Spleen (tissue), 13 donors: Measurements from ENCODE around the gene SULF2. TPM values are rescaled to one million over a fixed set of nuclear protein-coding genes. Genes with fewer than 3 reads are reported as not detected.
A peak's percentile ranks its signal among the peaks of the same experiment; 100 is the strongest.
"Not testable (repeated sequence)": the region's sequence is repeated elsewhere in the genome, so short reads cannot be mapped to it uniquely, and the experiment has no call there.

Source experiments
- DNase-seq: peaks from one replicate; pipeline ENCODE4 v3.0.0-alpha.2; 2020
- H3K27ac ChIP-seq, 8 donors: fragments of 200-600 bp; sonication (generic) in 7 of 8; 1 replicate in 4 of 8; 2 replicates in 4 of 8; pipeline versions ENCODE4 v1.5.0 to v1.8.0; 2016 to 2021; ENCODE audit warnings: inconsistent platforms in 4 of 8, mild to moderate bottlenecking in 4 of 8, moderate library complexity in 1 of 8
- H3K27me3 ChIP-seq, 7 donors: fragments of 200-600 bp; sonication (generic) in 6 of 7; replicated peaks in 1 of 7; 1 replicate in 4 of 7; 2 replicates in 3 of 7; pipeline versions ENCODE4 v1.5.0 to v1.8.0; 2016 to 2021; ENCODE audit warnings: inconsistent platforms in 3 of 7, mild to moderate bottlenecking in 1 of 7
- H3K36me3 ChIP-seq, 6 donors: fragments of 200-600 bp; sonication (generic) in 5 of 6; 1 replicate in 4 of 6; 2 replicates in 2 of 6; pipeline versions ENCODE4 v1.5.0 to v1.8.0; 2016 to 2021; ENCODE audit warnings: inconsistent platforms in 2 of 6
- H3K4me1 ChIP-seq, 6 donors: fragments of 200-600 bp; sonication (generic) in 5 of 6; 1 replicate in 3 of 6; 2 replicates in 3 of 6; pipeline versions ENCODE4 v1.5.0 to v1.8.0; 2016 to 2021; ENCODE audit warnings: inconsistent platforms in 3 of 6
- H3K4me3 ChIP-seq, 8 donors: fragments of 200-600 bp; sonication (generic) in 7 of 8; 1 replicate in 4 of 8; 2 replicates in 4 of 8; pipeline versions ENCODE4 v1.5.0 to v1.8.0; 2016 to 2021; ENCODE audit warnings: inconsistent platforms in 4 of 8, mild to moderate bottlenecking in 4 of 8, moderate library complexity in 2 of 8
- H3K9me3 ChIP-seq, 8 donors: fragments of 200-600 bp; sonication (generic) in 7 of 8; 1 replicate in 4 of 8; 2 replicates in 4 of 8; pipeline versions ENCODE4 v1.5.0 to v1.8.0; 2016 to 2021; ENCODE audit warnings: inconsistent platforms in 4 of 8
- CTCF ChIP-seq, 11 experiments: fragments of 200-600 bp in 7 of 11; fragments of 450-650 bp in 4 of 11; sonication (generic) in 4 of 11; IDR thresholded peaks in 8 of 11; conservative IDR thresholded peaks in 3 of 11; 1 replicate in 7 of 11; 2 replicates in 4 of 11; pipeline versions ENCODE4 v1.4.0 to v1.8.0; 2016 to 2021; ENCODE audit warnings: antibody characterized with exemption in 11 of 11, inconsistent platforms in 4 of 11, mild to moderate bottlenecking in 1 of 11
- POLR2A ChIP-seq, 3 donors: fragments of 450-650 bp; IDR thresholded peaks; one replicate each; pipeline ENCODE4 v1.5.1; 2017; ENCODE audit warnings: antibody characterized with exemption in 3 of 3, mild to moderate bottlenecking in 1 of 3
- POLR2AphosphoS5 ChIP-seq, 3 donors: sonication (generic); formaldehyde crosslinking; IDR thresholded peaks; one replicate each; pipeline ENCODE4 v1.5.1; 2017; ENCODE audit warnings: antibody characterized with exemption in 3 of 3
- WGBS, 5 donors: extraction: QIAGEN DNeasy Blood & Tissue Kit in 3 of 5; methylation state at CpG; one replicate each; pipeline versions ENCODE4 v1.1.5 to v1.1.7; 2013 to 2018; 5-methylcytosine and 5-hydroxymethylcytosine counted together
- intact Hi-C: fragments of 100-400 bp; cut with DNase I; formaldehyde crosslinking; loops from one replicate; pipeline ENCODE4 v1.15.0; 2023; ENCODE audit warnings: low total_unique reads
- long read RNA-seq, 2 donors: transcript quantifications; one replicate each; lab custom pipeline, GENCODE V29; 2026
- polyA plus RNA-seq, 3 donors: library from polyadenylated mRNA; stranded (reverse); fragments of 200-250 nt; gene quantifications; one replicate each; pipeline ENCODE4 v1.2.1, GENCODE V29; 2013
- total RNA-seq, 7 donors: library from RNA; depleted of rRNA in 3 of 7; stranded (reverse); fragments of >200 nt in 3 of 7; fragmentation: NEBNext Ultra II Directional in 4 of 7; extraction: Animal tissue kit (Norgen Biotek cat#: 25700) in 4 of 7; gene quantifications; one replicate each; pipeline versions ENCODE4 v1.1.0 to v1.2.1, GENCODE V29; 2016 to 2021
- donor health status: healthy with polysubstance abuse.
- donor health status: DM: no; HTN: no; CAD: no; lungs with moderate emphysema.
- donor health status: DM: no; HTN: no; CAD: no.
- donor health status: Bipolar disorder and iron deficiency.
- donor health status: healthy.
- donor health status: DM: no; HTN: no; CAD: no.
- donor health status: DM: yes; HTN: yes; CAD: no.

SULF2 gene
- 10 to 100 TPM in 6 of 7 donors, 1 to 10 TPM in 1; 9.3 to 49.1 (median 18.3) TPM for total RNA-seq
- 10 to 100 TPM in 1 of 3 donors, 1 to 10 TPM in 2; 5.5 to 24.6 (median 9.4) TPM for polyA plus RNA-seq
- long read RNA-seq, donor 1: 0 reads
- long read RNA-seq, donor 2, partial matches to known transcripts: 5 of 5 reads
- long read RNA-seq, donor 2, other reads (novel, unspliced or antisense): 0 of 5 reads

DNA sequence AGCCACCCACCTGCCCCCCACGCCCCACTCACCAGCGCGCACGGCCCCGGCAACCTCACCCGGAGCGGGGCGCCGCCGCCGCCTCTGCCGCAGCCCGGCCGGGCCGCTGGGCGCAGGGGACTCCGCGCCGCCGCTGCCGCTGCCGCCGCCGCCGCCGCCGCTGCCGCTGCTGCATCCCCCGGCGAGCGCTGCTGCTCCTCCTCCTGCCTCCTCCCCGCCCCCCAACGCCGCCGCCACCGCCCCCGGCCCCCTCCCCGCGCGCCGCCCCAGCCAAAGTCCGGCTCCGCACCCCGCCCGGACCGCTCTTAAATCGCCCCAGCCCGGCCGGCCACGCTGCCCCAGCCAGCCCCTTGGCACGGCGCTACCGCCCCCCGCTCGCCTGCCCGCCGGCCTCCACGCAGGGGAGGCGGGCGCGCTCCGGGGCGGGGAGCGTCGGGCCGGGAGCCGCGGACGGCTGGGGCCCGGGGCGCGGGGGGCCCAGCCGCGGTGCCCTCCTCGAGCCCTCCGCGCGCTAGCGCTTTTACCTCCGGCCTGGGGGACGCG, at the start of gene SULF2:
Gene SULF2 (minus strand): TSS at position 171 of the 543 bp plus-strand sequence. CDS start 28,118 bp downstream, outside the sequence.
- H3K9me3 ChIP-seq: no peaks in the 10 kb centered on the region
- H3K4me3 ChIP-seq: peak within 1 kb of the TSS; percentile 23 to 71 (median 46)
- peaks cover 0 to 93% (median 38%) of the 10 kb centered on the region in 7 donors for H3K27me3 ChIP-seq
- TF ChIP-seq POLR2AphosphoS5 (IDR thresholded peaks at IDR 0.05) (no peak), CTCF (IDR thresholded peaks at IDR 0.05 in 8 of 11, conservative IDR thresholded peaks at IDR 0.05 in 3 of 11) (no peak), POLR2A (IDR thresholded peaks at IDR 0.05) (no peak)
- intact Hi-C loops: loop anchor here (5.0 to 10.0 kb wide), 2 partner anchors 111 to 837 kb away; no protein-coding TSS in a partner anchor
- H3K27ac ChIP-seq: peak within 1 kb of the TSS in 5 of 8 donors; percentile 7 to 64 (median 38)
- WGBS, 5 donors: 1 to 4% (median 1%) methylated on average over 18 to 82 of the region's 82 CpGs; no CpG with 5 or more reads in 1 of the 5 donors
- peaks cover 12 to 30% (median 23%) of the 10 kb centered on the region in 6 donors for H3K4me1 ChIP-seq
- no peak for DNase-seq
- H3K36me3 ChIP-seq: no peaks in the 10 kb centered on the region

GRCh38 chr20:47831675-47832074, 46.4 kb upstream of the SULF2 start:
- intact Hi-C loops, H3K4me3 ChIP-seq, H3K27me3 ChIP-seq, H3K36me3 ChIP-seq, H3K4me1 ChIP-seq, DNase-seq, H3K27ac ChIP-seq, H3K9me3 ChIP-seq: not testable (repeated sequence)
- WGBS, 5 donors: no CpG with 5 or more reads among the region's 7 CpGs

DNA sequence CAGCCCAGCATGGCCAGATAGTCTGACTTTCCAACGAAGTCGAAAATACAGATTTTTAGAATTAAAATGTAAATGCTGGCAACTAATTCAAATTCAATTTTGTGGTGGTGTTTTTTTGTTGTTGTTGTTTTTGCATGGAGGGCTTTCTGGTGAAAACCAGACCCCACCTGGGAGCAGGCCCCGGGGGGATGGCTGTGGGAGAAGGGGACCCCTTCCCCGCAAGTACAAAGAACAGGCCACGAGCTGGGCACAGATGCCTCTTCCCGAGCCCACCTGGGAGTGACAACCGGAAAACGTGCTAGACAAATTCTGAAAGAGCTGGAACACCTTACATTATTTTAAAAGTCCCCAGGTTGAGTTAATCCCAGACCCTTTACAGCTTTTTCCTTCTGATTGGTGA, 41.4 kb upstream of the SULF2 start:
- DNase-seq: peak; percentile 41
- 81 to 90% (median 83%) methylated on average over 7 to 8 of the region's 8 CpGs for WGBS, 5 donors
- H3K4me3 ChIP-seq, H3K4me1 ChIP-seq, H3K27ac ChIP-seq, intact Hi-C loops, H3K9me3 ChIP-seq, H3K27me3 ChIP-seq, H3K36me3 ChIP-seq: not testable (repeated sequence)

- H3K27me3 ChIP-seq: peaks cover 0 to 13% (median 0%) of the 10 kb centered on the region in 7 donors
- H3K4me3 ChIP-seq, H3K9me3 ChIP-seq, H3K27ac ChIP-seq, intact Hi-C loops, H3K4me1 ChIP-seq, H3K36me3 ChIP-seq: not testable (repeated sequence)
- DNase-seq: peak; percentile 35
- WGBS, 5 donors: 64 to 80% (median 75%) methylated on average over 14 to 18 of the region's 18 CpGs
Measured at GRCh38 chr20:47826006-47826405, 40.7 kb upstream of the SULF2 start.

GRCh38 chr20:47825011-47825762, 39.9 kb upstream of the SULF2 start:
- WGBS, 5 donors: 80 to 96% (median 92%) methylated on average over 8 to 12 of the region's 12 CpGs

DNA sequence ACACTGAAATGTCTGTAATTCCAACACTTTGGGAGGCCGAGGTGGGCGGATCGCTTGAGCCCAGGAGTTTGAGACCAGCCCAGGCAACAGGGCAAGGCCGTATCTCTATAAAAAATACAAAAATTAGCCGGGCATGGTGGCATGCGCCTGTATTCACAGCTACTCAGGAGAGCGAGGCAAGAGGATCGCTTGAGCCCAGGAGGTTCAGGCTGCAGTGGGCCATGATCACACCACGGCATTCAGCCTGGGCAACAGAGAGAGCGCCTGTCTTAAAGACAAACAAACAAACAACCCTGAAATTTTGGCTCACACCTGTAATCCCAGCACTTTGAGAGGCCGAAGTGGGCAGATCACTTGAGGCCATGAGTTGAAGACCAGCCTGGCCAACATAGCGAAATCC, 38.7 kb upstream of the SULF2 start:
- intact Hi-C loops, H3K4me3 ChIP-seq, H3K4me1 ChIP-seq, H3K9me3 ChIP-seq, H3K27ac ChIP-seq, H3K36me3 ChIP-seq: not testable (repeated sequence)
- peaks cover 0 to 20% (median 0%) of the 10 kb centered on the region in 7 donors for H3K27me3 ChIP-seq
- 89 to 96% (median 93%) methylated on average over 12 of the region's 12 CpGs for WGBS, 5 donors
- DNase-seq: peak; percentile 12

More at GRCh38 chr20:47825011-47825762, 39.9 kb upstream of the SULF2 start:
- peak; percentile 37 for DNase-seq
- Histone ChIP-seq H3K4me1 (no peaks in the 10 kb centered on the region), H3K9me3 (no peaks in the 10 kb centered on the region), H3K36me3 (no peaks in the 10 kb centered on the region), H3K27me3 (peaks cover 0 to 14% (median 0%) of the 10 kb centered on the region in 7 donors), H3K27ac (no peak overlapping the region), H3K4me3 (no peak overlapping the region)
- TF ChIP-seq POLR2A (IDR thresholded peaks at IDR 0.05): no peak
- TF ChIP-seq CTCF (IDR thresholded peaks at IDR 0.05 in 8 of 11, conservative IDR thresholded peaks at IDR 0.05 in 3 of 11): no peak
- intact Hi-C loops: no loop called here
